ENCODE data around the gene PRKCE. TPM values are rescaled to one million over a fixed set of nuclear protein-coding genes. Genes with fewer than 3 reads are reported as not detected.

The PRKCE gene
- total RNA-seq, 1 experiment from 2014 or later: 1.3 TPM

- no peak overlapping the region for H2BK120ac ChIP-seq (ENCODE audit: low read depth, low read length, poor library complexity, severe bottlenecking)
- WGBS (ENCODE audit: extremely low coverage, insufficient read length, low lambda C conversion rate): no CpG with 5 or more reads among the region's 4 CpGs
- H2BK15ac ChIP-seq (ENCODE audit: low read depth, low read length): no peak overlapping the region
- H2AK5ac ChIP-seq (ENCODE audit: insufficient read length, low read length): no peak overlapping the region
- no peaks in the 10 kb centered on the region for H4K20me1 ChIP-seq (ENCODE audit: control insufficient read depth, insufficient read depth, insufficient read length)
- TF ChIP-seq, protein P1, sequence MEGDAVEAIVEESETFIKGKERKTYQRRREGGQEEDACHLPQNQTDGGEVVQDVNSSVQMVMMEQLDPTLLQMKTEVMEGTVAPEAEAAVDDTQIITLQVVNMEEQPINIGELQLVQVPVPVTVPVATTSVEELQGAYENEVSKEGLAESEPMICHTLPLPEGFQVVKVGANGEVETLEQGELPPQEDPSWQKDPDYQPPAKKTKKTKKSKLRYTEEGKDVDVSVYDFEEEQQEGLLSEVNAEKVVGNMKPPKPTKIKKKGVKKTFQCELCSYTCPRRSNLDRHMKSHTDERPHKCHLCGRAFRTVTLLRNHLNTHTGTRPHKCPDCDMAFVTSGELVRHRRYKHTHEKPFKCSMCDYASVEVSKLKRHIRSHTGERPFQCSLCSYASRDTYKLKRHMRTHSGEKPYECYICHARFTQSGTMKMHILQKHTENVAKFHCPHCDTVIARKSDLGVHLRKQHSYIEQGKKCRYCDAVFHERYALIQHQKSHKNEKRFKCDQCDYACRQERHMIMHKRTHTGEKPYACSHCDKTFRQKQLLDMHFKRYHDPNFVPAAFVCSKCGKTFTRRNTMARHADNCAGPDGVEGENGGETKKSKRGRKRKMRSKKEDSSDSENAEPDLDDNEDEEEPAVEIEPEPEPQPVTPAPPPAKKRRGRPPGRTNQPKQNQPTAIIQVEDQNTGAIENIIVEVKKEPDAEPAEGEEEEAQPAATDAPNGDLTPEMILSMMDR (conservative IDR thresholded peaks at IDR 0.05): no peak
- H3T11ph ChIP-seq (ENCODE audit: low read length): no peak overlapping the region
- no peak overlapping the region for H3K14ac ChIP-seq (ENCODE audit: insufficient read depth, low read length)
- no peak overlapping the region for H3K4me2 ChIP-seq (ENCODE audit: insufficient read depth, insufficient read length, low read length)
- H3K18ac ChIP-seq (ENCODE audit: insufficient read length, low read depth, low read length): no peak overlapping the region
- H2AFZ ChIP-seq (ENCODE audit: low read length): no peak overlapping the region
- no peak overlapping the region for H4K5ac ChIP-seq (ENCODE audit: insufficient read length, low read depth, low read length)
- no peak overlapping the region for H3K9ac ChIP-seq (ENCODE audit: extremely low read depth, insufficient read length, low read length)
- Mint-ChIP-seq H3K27me3 (ENCODE audit: low read depth) (peaks cover 6% of the 10 kb centered on the region; the same call in 1 of the 2 replicates), H3K4me3 (no peak overlapping the region), H3K9me3 (no peaks in the 10 kb centered on the region), H3K36me3 (ENCODE audit: insufficient read depth in 1 of 3, low read depth in 3 of 3) (no peaks in the 10 kb centered on the region; a peak in 1 of 7 replicates), H3K4me1 (peaks cover 6 to 9% of the 10 kb centered on the region in 2 experiments), H3K27ac (peak overlapping the region in 1 of 3 experiments; percentile 6; a peak in 2 of 7 replicates)
- H4K91ac ChIP-seq (ENCODE audit: insufficient read length, low read depth, low read length): no peak overlapping the region
- H3K4ac ChIP-seq (ENCODE audit: low read depth, low read length): no peak overlapping the region
- H3K79me2 ChIP-seq (ENCODE audit: insufficient read depth, low read length): no peaks in the 10 kb centered on the region
- no peak overlapping the region for H2BK5ac ChIP-seq (ENCODE audit: insufficient read length, low read length)
- no peaks in the 10 kb centered on the region for H3K23me2 ChIP-seq (ENCODE audit: insufficient read length, low read depth, low read length, poor library complexity, severe bottlenecking)
- H3K79me1 ChIP-seq (ENCODE audit: insufficient read depth, low read depth, low read length, poor library complexity, severe bottlenecking): no peaks in the 10 kb centered on the region
- no peak for DNase-seq
- H3K27me3 ChIP-seq (ENCODE audit: insufficient read depth, low read length): no peaks in the 10 kb centered on the region
- H4K8ac ChIP-seq (replicated peaks; ENCODE audit: insufficient read length, low read depth, low read length): no peak overlapping the region
- H3K4me1 ChIP-seq (ENCODE audit: insufficient read depth, low read length): no peaks in the 10 kb centered on the region
- H2BK12ac ChIP-seq (ENCODE audit: insufficient read length, low read depth, low read length): no peak overlapping the region
- H3K9me3 ChIP-seq (ENCODE audit: control insufficient read depth, low read depth, low read length): no peaks in the 10 kb centered on the region
- H3K56ac ChIP-seq (ENCODE audit: insufficient read length, low read depth, low read length): no peak overlapping the region
- no peak overlapping the region for H3K27ac ChIP-seq (ENCODE audit: insufficient read length, low read depth, low read length)
- no peak overlapping the region for H2BK20ac ChIP-seq (ENCODE audit: low read depth, low read length, poor library complexity, severe bottlenecking)
- H3K23ac ChIP-seq (ENCODE audit: insufficient read length, low read depth, low read length): no peak overlapping the region
Observed at GRCh38 chr2:45761635-45762034, 110.2 kb downstream of the PRKCE start.
